OCI-LY7 (cell line): ENCODE results near the gene CBLN2. TPM values are rescaled to one million over a fixed set of nuclear protein-coding genes. Genes with fewer than 3 reads are reported as not detected.

Experiments
- BruUV-seq: library from RNA; stranded (reverse); fragments of 400-500 nt; replicated peaks from 2 replicates; lab custom pipeline; 2021; lab: Mats Ljungman, UMichigan
- CTCF ChIA-PET: fragments of 300-600 bp; sonication (Branson Sonifier 250); formaldehyde crosslinking; loops from one replicate; lab custom pipeline; 2022; ENCODE audit warnings: antibody characterized with exemption; ENCODE audit not compliant: unreplicated experiment; lab: Charles Lee
- POLR2A ChIA-PET: fragments of 300-600 bp; sonication (Branson Sonifier 250); formaldehyde crosslinking; loops from one replicate; lab custom pipeline; 2022; ENCODE audit warnings: antibody characterized with exemption; lab: Charles Lee
- DNase-seq: peaks from one replicate; pipeline ENCODE4 v3.0.0-alpha.2; 2015; ENCODE audit warnings: low spot score
- H2AFZ ChIP-seq: fragments of 200-600 bp; sonication (generic), shearing (Covaris generic); 2 replicates; pipeline ENCODE4 v1.6.1; 2014; ENCODE audit warnings: mild to moderate bottlenecking, antibody characterized with exemption, low read length, moderate library complexity
- H3K27ac ChIP-seq: fragments of 200-600 bp; sonication (generic); 2 replicates; pipeline ENCODE4 v1.5.1; 2014; ENCODE audit warnings: mixed run types, low read depth, mild to moderate bottlenecking, moderate library complexity, low read length, inconsistent platforms; ENCODE audit not compliant: poor library complexity, severe bottlenecking
- H3K36me3 ChIP-seq: fragments of 200-600 bp; sonication (generic); 2 replicates; pipeline ENCODE4 v1.6.1; 2014; ENCODE audit warnings: mild to moderate bottlenecking, antibody characterized with exemption, low read length, moderate library complexity, mixed read lengths; ENCODE audit not compliant: insufficient read depth
- H3K4me1 ChIP-seq: fragments of 200-600 bp; sonication (generic); 2 replicates; pipeline ENCODE4 v1.5.1; 2014; ENCODE audit warnings: mild to moderate bottlenecking, low read length; ENCODE audit not compliant: insufficient read depth, poor library complexity, severe bottlenecking
- H3K4me2 ChIP-seq: fragments of 200-600 bp; sonication (generic); 2 replicates; pipeline ENCODE4 v1.6.1; 2014; ENCODE audit warnings: mild to moderate bottlenecking, low read length
- H3K4me3 ChIP-seq: fragments of 200-600 bp; sonication (generic); 2 replicates; pipeline ENCODE4 v1.5.1; 2014; ENCODE audit warnings: mild to moderate bottlenecking, low read depth, low read length; ENCODE audit not compliant: poor library complexity, severe bottlenecking
- H3K79me2 ChIP-seq: fragments of 200-600 bp; sonication (generic); 2 replicates; pipeline ENCODE4 v1.6.1; 2016; ENCODE audit warnings: low read depth, mild to moderate bottlenecking, low read length, moderate library complexity, mixed read lengths; ENCODE audit not compliant: insufficient read depth
- H3K9me2 ChIP-seq: fragments of 200-600 bp; sonication (generic); 2 replicates; pipeline ENCODE4 v1.6.1; 2016; ENCODE audit warnings: mild to moderate bottlenecking, low read length, mixed read lengths; ENCODE audit not compliant: insufficient read depth
- H3K9me3 ChIP-seq: fragments of 200-600 bp; sonication (generic); 2 replicates; pipeline ENCODE4 v1.6.1; 2014; ENCODE audit warnings: mild to moderate bottlenecking, mixed run types, low read length, mixed read lengths
- H4K20me1 ChIP-seq: fragments of 200-600 bp; sonication (generic); 2 replicates; pipeline ENCODE4 v1.6.1; 2014; ENCODE audit warnings: mild to moderate bottlenecking, antibody characterized with exemption, low read length, moderate library complexity, mixed read lengths; ENCODE audit not compliant: insufficient read depth
- CTCF ChIP-seq: fragments of 200-600 bp; sonication (generic); conservative IDR thresholded peaks from 2 replicates; pipeline ENCODE4 v1.5.1; 2014; ENCODE audit warnings: mild to moderate bottlenecking, antibody characterized with exemption, low read length, moderate library complexity, mixed read lengths
- EZH2phosphoT487 ChIP-seq: fragments of 200-600 bp; sonication (generic); IDR thresholded peaks from 2 replicates; pipeline ENCODE4 v1.6.1; 2018; ENCODE audit warnings: low read depth, borderline replicate concordance, mild to moderate bottlenecking, mixed run types, antibody characterized with exemption, low read length, moderate library complexity, mixed read lengths
- intact Hi-C: fragments of 100-400 bp; cut with micrococcal nuclease; formaldehyde crosslinking; loops from one replicate; pipeline ENCODE4 v1.10.0; 2022; ENCODE audit not compliant: unreplicated experiment
- total RNA-seq, 2 experiments: library from RNA; depleted of rRNA in 1 of 2; stranded (reverse); fragments of >200 nt in 1 of 2; shearing (Covaris generic) in 1 of 2; gene quantifications; 2 replicates each; pipeline ENCODE4 v1.2.3, GENCODE V29; 2014 to 2022

Gene CBLN2
- total RNA-seq, 2 experiments from 2014 or later, result not detected

- ChIA-PET POLR2A (no interaction called here), CTCF (no interaction called here)
- H3K9me2 ChIP-seq, result no peaks in the 10 kb centered on the region
- no peaks in the 10 kb centered on the region for H3K36me3 ChIP-seq
- H3K9me3 ChIP-seq, result no peaks in the 10 kb centered on the region
- intact Hi-C loops, result no loop called here
- no peak overlapping the region for H3K4me2 ChIP-seq
- H3K4me3 ChIP-seq, result no peak overlapping the region
- H2AFZ ChIP-seq, result no peak overlapping the region
- H3K79me2 ChIP-seq, result no peaks in the 10 kb centered on the region
- TF ChIP-seq CTCF (no peak), EZH2phosphoT487 (no peak)
- H3K4me1 ChIP-seq, result no peaks in the 10 kb centered on the region
- no TSS peak for BruUV-seq
- H4K20me1 ChIP-seq, result no peaks in the 10 kb centered on the region
- no peak overlapping the region for H3K27ac ChIP-seq
- no peak for DNase-seq
These were observed 22.1 kb upstream of the CBLN2 start for GRCh38 chr18:72566290-72566689.

GRCh38 chr18:72555968-72556367, 11.8 kb upstream of the CBLN2 start:
- H3K4me2 ChIP-seq, result no peak overlapping the region
- no peaks in the 10 kb centered on the region for H3K9me3 ChIP-seq
- H2AFZ ChIP-seq, result no peak overlapping the region
- DNase-seq, result no peak
- no TSS peak for BruUV-seq
- no peaks in the 10 kb centered on the region for H3K79me2 ChIP-seq
- no peak overlapping the region for H3K27ac ChIP-seq
- POLR2A ChIA-PET, result no interaction called here
- H3K4me1 ChIP-seq, result no peaks in the 10 kb centered on the region
- intact Hi-C loops, result no loop called here
- no peaks in the 10 kb centered on the region for H3K36me3 ChIP-seq
- no peak overlapping the region for H3K4me3 ChIP-seq
- CTCF ChIA-PET, result no interaction called here
- no peaks in the 10 kb centered on the region for H3K9me2 ChIP-seq
- H4K20me1 ChIP-seq, result no peaks in the 10 kb centered on the region
- TF ChIP-seq EZH2phosphoT487, result no peak
- no peak for TF ChIP-seq CTCF

- Histone ChIP-seq H3K9me3 (no peaks in the 10 kb centered on the region), H3K4me3 (no peak overlapping the region), H3K27ac (no peak overlapping the region), H4K20me1 (no peaks in the 10 kb centered on the region), H3K9me2 (no peaks in the 10 kb centered on the region), H3K79me2 (no peaks in the 10 kb centered on the region), H3K4me1 (no peaks in the 10 kb centered on the region), H3K36me3 (no peaks in the 10 kb centered on the region), H2AFZ (no peak overlapping the region), H3K4me2 (no peak overlapping the region)
- ChIA-PET POLR2A (no interaction called here), CTCF (no interaction called here)
- intact Hi-C loops, result no loop called here
- no TSS peak for BruUV-seq
- no peak for DNase-seq
- TF ChIP-seq CTCF (no peak), EZH2phosphoT487 (no peak)
These were observed 11.0 kb upstream of the CBLN2 start for GRCh38 chr18:72555101-72555500.
